GM04504 (cell line): ENCODE data around the gene ADGRD1.

Experiments
- DNase-seq: peaks from one replicate; pipeline ENCODE4 v3.0.0-alpha.2; 2012; ENCODE audit warnings: low read depth

Gene ADGRD1

DNA sequence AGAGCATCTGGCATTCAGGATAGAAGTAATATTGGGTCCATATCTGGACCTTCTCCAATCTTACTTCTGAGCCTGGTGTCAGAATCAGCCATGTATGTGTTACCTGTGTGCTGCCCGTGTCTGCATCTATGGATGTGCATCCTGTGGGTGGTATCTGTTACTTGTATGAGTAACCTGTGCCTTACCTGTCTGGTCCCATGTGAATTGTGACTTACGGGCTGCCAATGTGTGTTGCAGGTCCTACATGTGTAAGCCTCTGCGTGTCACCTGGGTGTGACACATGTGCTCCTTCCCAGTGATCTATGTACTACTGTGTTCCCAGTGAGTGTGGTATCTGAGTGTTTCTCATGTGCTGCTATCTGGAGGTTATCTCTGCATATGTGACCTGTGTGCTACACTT is 208.4 kb downstream of the ADGRD1 start:
- no peak for DNase-seq

DNA sequence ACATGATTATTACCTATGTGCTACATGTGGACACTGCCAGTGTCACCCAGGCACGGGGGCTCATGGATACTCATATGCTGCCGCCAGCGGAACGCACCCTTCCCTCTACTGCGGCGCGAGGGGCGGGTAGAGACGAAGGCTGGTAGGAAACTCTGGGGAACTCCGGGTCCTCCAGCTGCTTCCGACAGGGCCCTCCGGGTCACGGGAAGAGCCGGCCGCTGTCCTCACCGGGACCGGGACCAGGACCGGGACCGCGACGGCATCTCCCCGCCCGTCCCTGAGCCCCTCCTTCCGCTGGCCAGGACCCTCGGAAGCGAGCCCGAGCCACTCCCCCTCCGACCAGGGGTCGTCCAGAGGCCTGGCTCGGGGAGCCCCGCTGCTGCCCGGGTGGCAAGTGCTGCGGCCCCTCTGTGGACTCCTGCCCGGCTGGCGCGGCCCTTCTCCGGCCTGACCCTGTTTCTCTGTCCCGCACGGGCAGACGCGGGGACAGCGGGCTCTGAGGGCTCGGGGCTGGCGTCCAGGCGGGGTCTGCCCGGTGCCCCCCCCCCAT is 209.6 kb downstream of the ADGRD1 start:
- DNase-seq: no peak

GRCh38 chr12:131164096-131164872 is 210.6 kb downstream of the ADGRD1 start:
- DNase-seq: no peak

DNA sequence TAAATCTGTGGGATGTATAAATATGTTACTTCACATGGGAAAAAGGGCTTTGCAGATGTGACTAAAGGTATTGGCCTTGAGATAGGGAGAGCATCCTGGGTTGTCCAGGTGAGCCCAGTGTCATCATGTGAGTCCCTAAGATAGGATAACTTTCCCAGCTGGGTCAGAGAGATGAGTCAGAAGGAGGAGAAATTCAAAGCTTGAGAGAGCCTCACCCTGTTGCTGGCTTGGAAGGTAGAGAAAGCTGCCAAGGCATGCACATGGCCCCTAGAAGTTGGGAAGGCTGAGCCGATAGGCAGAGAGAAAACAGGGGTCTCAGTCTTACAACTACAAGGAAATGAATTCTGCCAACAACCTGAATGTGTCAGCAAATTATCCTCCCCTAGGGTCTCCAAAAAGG is 213.0 kb downstream of the ADGRD1 start:
- no peak for DNase-seq

DNA sequence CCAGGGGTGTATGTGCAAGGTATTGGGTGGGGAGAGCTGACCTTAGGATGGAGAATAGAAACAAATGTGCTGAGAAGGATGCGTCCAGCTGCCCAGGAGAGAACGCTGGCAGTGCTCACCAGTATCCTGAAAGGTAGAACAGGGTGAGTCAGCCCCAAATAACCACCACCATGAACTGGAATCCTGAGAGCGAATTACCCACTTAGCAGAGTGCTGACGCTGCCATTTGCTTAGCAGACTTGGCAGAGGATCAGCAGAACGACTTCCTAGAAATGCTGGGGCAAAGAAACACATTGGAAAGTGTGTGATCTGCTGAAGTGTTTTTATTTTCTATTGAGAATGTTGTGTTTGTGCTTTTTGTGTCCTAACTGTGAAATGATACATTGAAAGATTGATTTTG is 213.6 kb downstream of the ADGRD1 start:
- DNase-seq: no peak

- DNase-seq: no peak
Observed at GRCh38 chr12:131171029-131171428, 217.3 kb downstream of the ADGRD1 start.

GRCh38 chr12:131174901-131175300 is 221.2 kb downstream of the ADGRD1 start:
- DNase-seq: no peak

GRCh38 chr12:131176266-131176665 is 222.6 kb downstream of the ADGRD1 start:
- DNase-seq: no peak

DNA sequence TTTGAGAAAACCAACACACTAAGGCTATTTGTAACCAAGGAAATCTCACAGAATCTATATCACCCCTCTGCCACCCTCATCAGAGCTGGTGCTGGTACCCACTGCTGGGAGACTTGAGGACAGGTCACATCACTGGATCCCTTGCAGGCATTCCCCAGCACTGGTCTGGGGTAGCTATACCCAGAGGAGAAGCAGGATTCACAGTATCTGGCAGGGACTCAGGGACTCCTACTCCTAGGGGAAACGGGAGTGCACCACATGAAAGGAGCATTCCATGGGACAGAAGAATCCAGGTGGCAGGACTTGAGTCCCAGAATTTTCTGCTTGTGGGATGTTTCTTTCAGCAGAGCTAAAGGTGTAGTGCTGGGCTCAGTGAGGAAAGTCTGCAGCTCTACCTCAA is 223.2 kb downstream of the ADGRD1 start:
- no peak for DNase-seq

- DNase-seq: no peak
Observed at GRCh38 chr12:131177599-131177998, 223.9 kb downstream of the ADGRD1 start.

GRCh38 chr12:131187602-131188001 is 233.9 kb downstream of the ADGRD1 start:
- DNase-seq: no peak

DNA sequence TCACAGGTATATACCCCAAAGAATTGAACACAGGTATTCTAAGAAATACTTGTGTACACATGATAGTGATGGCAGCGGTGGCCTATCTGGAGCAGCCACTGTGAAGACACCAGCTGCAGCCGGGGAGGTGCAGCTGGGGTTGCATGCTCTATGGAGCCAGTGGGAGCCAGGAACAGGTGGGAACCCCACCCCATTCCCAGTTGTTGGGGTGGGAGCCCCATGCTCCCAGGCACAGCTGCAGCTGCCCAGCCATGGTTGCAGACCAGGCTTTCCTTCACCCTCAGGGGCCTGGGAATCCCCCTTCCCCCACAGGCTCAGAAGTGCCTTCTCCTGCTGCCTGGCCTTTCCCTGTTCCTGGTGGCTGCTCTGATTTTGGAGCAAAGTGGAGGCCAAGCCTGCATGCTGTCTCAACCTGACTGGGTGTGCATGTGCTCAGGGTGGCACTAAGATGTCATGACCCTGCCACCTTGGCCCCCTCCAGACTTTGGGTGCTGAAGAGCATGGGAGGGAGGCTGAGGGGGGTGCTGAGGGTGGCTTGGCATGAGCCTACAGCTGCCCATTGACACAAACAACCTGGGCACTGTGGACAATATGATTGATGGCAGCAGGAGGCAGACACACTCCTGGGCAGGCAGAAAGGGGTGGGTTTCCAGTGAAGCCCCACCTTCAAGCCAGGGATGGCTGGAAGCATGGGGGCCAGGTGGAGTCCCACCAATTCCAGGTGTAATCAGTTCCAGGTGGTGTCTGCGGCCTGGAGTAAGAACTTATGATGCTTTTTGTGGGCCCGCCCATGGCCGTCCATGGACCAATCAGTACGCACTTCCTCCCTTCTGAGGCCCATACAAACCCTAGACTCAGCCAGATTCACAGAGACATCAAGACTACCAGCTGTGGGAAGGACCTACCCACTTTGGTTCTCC is 234.7 kb downstream of the ADGRD1 start:
- no peak for DNase-seq

- DNase-seq: no peak
Observed at GRCh38 chr12:131189781-131190180, 236.1 kb downstream of the ADGRD1 start.

DNA sequence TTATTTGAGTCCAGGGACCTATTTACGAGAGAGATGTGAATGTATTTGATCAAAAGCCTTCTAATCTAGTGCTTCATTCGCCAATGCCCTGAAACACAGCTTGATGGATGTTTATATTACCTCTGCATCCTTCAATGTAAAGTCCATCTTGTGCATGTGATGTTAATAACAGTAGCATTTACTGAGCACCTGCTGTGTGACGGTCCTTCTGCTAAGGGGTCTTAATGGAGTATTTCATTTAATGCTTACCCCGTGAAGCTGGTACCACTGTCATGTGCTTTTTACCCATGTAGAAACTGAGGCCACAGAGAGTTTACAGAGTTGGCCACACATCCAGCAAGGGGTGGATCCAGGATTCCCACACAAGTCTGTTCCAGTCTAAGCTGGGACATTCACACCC is 237.3 kb downstream of the ADGRD1 start:
- DNase-seq: no peak
